Cardiac fibroblast (primary cell): ENCODE data around the gene NLRC5.
A peak's percentile ranks its signal among the peaks of the same experiment; 100 is the strongest.

ENCODE experiments used
- DNase-seq, 2 donors: peaks; one replicate each; pipeline versions ENCODE4 v3.0.0 to v3.0.0-alpha.2; 2010; ENCODE audit warnings: low read depth in 2 of 2
- H3K4me3 ChIP-seq, 2 donors: replicated peaks in 1 of 2; 1 replicate in 1 of 2; 2 replicates in 1 of 2; pipeline ENCODE4 v1.5.1; 2011; ENCODE audit warnings: low read depth in 2 of 2, low read length in 2 of 2, mild to moderate bottlenecking in 2 of 2, moderate library complexity in 1 of 2
- CTCF ChIP-seq: IDR thresholded peaks from one replicate; pipeline ENCODE4 v1.5.1; 2011; ENCODE audit warnings: low read depth, mild to moderate bottlenecking, low read length, inconsistent platforms

Gene NLRC5

GRCh38 chr16:57039148-57039812 is 49.9 kb downstream of the NLRC5 start:
- no peak overlapping the region for H3K4me3 ChIP-seq
- DNase-seq, result peak; percentile 81 to 87
- no peak for TF ChIP-seq CTCF

GRCh38 chr16:57041182-57042156 is 52.1 kb downstream of the NLRC5 start:
- no peak for DNase-seq
- TF ChIP-seq CTCF, result no peak
- no peak overlapping the region for H3K4me3 ChIP-seq

GRCh38 chr16:57042157-57043111 is 53.1 kb downstream of the NLRC5 start:
- DNase-seq, result peak in 1 of 2 donors; percentile 42
- no peak for TF ChIP-seq CTCF
- H3K4me3 ChIP-seq, result no peak overlapping the region

GRCh38 chr16:57043248-57043647 is 53.9 kb downstream of the NLRC5 start:
- no peak for DNase-seq
- TF ChIP-seq CTCF, result no peak
- no peak overlapping the region for H3K4me3 ChIP-seq

- TF ChIP-seq CTCF, result no peak
- DNase-seq, result no peak
- H3K4me3 ChIP-seq, result no peak overlapping the region
These were observed 55.8 kb downstream of the NLRC5 start for GRCh38 chr16:57044931-57045693.
